Body of pancreas (tissue), 4 donors: Measurements from ENCODE around the gene SYNJ2. TPM values are rescaled to one million over a fixed set of nuclear protein-coding genes. Genes with fewer than 3 reads are reported as not detected.

Experiments
- ATAC-seq: fragments of 150-250 bp; one replicate; pipeline ENCODE4 v1.9.1; 2016
- DNase-seq, 4 donors: peaks; one replicate each; pipeline ENCODE4 v3.0.0-alpha.2; 2019
- H3K27ac ChIP-seq, 4 donors: fragments of 200-600 bp; sonication (generic); 1 replicate in 3 of 4; 2 replicates in 1 of 4; pipeline versions ENCODE4 v1.5.1 to v1.6.1; 2016 to 2019; ENCODE audit warnings: mild to moderate bottlenecking in 1 of 4, mixed read lengths in 1 of 4, moderate library complexity in 1 of 4
- H3K27me3 ChIP-seq, 2 donors: fragments of 200-600 bp; sonication (generic); one replicate each; pipeline ENCODE4 v1.6.0; 2016; ENCODE audit warnings: mild to moderate bottlenecking in 1 of 2
- H3K36me3 ChIP-seq, 2 donors: fragments of 200-600 bp; sonication (generic); replicated peaks in 1 of 2; 2 replicates each; pipeline ENCODE4 v1.5.1; 2016; ENCODE audit warnings: low read depth in 2 of 2; ENCODE audit not compliant: insufficient read depth in 1 of 2
- H3K4me1 ChIP-seq: fragments of 200-600 bp; sonication (generic); one replicate; pipeline ENCODE4 v1.6.0; 2016
- H3K4me3 ChIP-seq, 2 donors: fragments of 200-600 bp; sonication (generic); 1 replicate in 1 of 2; 2 replicates in 1 of 2; pipeline ENCODE4 v1.5.1; 2016 to 2019
- H3K9me3 ChIP-seq, 3 donors: fragments of 200-600 bp; sonication (generic); 1 replicate in 2 of 3; 2 replicates in 1 of 3; pipeline ENCODE4 v1.5.1; 2016
- CTCF ChIP-seq, 7 experiments: fragments of 450-650 bp in 4 of 7; fragments of 200-600 bp in 3 of 7; sonication (generic) in 3 of 7; IDR thresholded peaks; one replicate each; pipeline ENCODE4 v1.5.1; 2016 to 2019; ENCODE audit warnings: antibody characterized with exemption in 7 of 7
- POLR2A ChIP-seq, 3 donors: fragments of 450-650 bp; IDR thresholded peaks; one replicate each; pipeline ENCODE4 v1.6.1; 2016; ENCODE audit warnings: antibody characterized with exemption in 3 of 3, mild to moderate bottlenecking in 2 of 3
- WGBS, 2 donors: methylation state at CpG; one replicate each; pipeline ENCODE4 v1.1.5; 2017; 5-methylcytosine and 5-hydroxymethylcytosine counted together
- intact Hi-C: fragments of 100-400 bp; cut with DNase I; formaldehyde crosslinking; loops from one replicate; pipeline ENCODE4 v1.15.1; 2023
- total RNA-seq, 2 donors: library from RNA; depleted of rRNA; stranded (reverse); fragments of >200 nt; gene quantifications; one replicate each; pipeline ENCODE4 v1.1.0, GENCODE V29; 2016

The SYNJ2 gene
- total RNA-seq, 2 donors from 2014 or later = 12.2 to 14.8 TPM

- Histone ChIP-seq H3K9me3 (no peaks in the 10 kb centered on the region), H3K27ac (no peak overlapping the region), H3K27me3 (no peaks in the 10 kb centered on the region), H3K4me3 (no peak overlapping the region), H3K4me1 (no peaks in the 10 kb centered on the region), H3K36me3 (peaks cover 0 to 3% of the 10 kb centered on the region in 2 donors)
- no peak for DNase-seq
- ATAC-seq = no peak
- 74% methylated on average over 2 of the region's 2 CpGs for WGBS, 2 donors
- intact Hi-C loops = no loop called here
- TF ChIP-seq POLR2A (IDR thresholded peaks at IDR 0.05) (no peak), CTCF (IDR thresholded peaks at IDR 0.05) (no peak)
Observed at GRCh38 chr6:158051968-158052367, 70.3 kb downstream of the SYNJ2 start.

DNA sequence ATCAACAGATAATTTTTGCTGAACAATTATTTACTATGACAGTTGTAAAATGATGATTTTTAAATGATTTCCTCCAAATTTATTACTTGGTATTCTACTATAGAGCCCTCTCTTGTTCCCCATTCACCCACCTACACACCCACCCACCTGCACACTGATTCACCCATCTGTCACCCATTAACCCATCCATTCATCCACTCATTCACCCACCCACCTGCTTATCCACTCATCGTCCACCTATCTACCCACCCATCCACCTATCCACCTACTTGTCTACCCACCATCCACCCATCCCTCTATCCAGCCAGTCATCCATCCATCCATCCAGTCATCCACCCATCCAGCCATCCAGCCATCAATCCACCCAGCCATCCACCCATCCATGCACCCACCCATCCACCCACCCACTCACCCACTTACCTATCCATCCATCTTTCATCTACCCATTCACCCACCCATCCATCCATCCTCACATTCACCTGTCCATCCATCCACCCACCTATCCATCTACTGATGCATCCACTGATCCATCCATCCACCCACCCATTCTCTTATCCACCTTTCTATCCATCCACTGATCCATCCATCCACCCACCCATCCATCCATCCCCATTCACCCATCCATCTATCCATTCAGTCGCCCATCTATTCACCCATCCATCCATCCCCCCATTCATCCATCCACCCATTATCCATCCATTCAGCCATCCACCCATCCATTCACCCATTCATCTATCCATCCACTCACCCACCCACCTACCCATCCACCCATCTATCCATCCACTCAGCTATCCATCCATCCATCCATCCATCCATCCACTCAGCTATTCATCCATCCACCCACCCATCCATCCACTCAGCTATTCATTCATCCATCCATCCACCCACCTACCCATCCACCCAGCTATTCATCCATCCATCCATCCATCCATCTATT lies 72.0 kb downstream of the SYNJ2 start:
- intact Hi-C loops = no loop called here

DNA sequence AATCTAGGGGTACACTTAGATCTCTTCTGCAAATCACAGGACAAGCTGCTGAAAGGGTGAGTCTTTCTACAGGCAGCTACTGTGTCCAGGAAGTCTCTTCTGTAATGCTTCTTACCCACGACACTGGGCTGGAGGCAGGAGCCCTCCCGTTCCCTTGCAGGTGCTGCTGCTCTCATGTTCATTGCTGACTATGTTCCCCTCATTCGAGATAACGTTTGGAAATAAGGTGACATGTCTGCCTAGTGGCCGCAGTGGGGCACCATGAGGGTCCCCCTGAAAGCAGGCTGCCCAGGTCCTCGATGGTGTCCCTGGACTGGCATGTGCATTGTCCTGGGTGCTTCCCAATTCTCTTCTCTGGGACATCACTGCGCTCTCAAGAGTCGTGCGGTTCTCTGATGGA lies 74.7 kb downstream of the SYNJ2 start:
- H3K4me3 ChIP-seq = no peak overlapping the region
- 86 to 88% methylated on average over 9 of the region's 9 CpGs for WGBS, 2 donors
- H3K36me3 ChIP-seq = peaks cover 0 to 1% of the 10 kb centered on the region in 2 donors
- DNase-seq (no peak), ATAC-seq (no peak)
- H3K27me3 ChIP-seq = no peaks in the 10 kb centered on the region
- H3K4me1 ChIP-seq = peaks cover 25% of the 10 kb centered on the region
- intact Hi-C loops = no loop called here
- no peak overlapping the region for H3K27ac ChIP-seq
- TF ChIP-seq POLR2A (IDR thresholded peaks at IDR 0.05) (no peak), CTCF (IDR thresholded peaks at IDR 0.05) (no peak)
- no peaks in the 10 kb centered on the region for H3K9me3 ChIP-seq

More for the DNA sequence above, 72.0 kb downstream of the SYNJ2 start:
- no peak for ATAC-seq
- no peak overlapping the region for H3K27ac ChIP-seq
- peaks cover 0 to 3% of the 10 kb centered on the region in 2 donors for H3K36me3 ChIP-seq
- no peak for TF ChIP-seq POLR2A (IDR thresholded peaks at IDR 0.05)
- TF ChIP-seq CTCF (IDR thresholded peaks at IDR 0.05) = no peak
- 50 to 71% methylated on average over 2 of the region's 2 CpGs for WGBS, 2 donors
- H3K4me1 ChIP-seq = no peaks in the 10 kb centered on the region
- no peaks in the 10 kb centered on the region for H3K9me3 ChIP-seq
- no peaks in the 10 kb centered on the region for H3K27me3 ChIP-seq
- DNase-seq = no peak
- no peak overlapping the region for H3K4me3 ChIP-seq

DNA sequence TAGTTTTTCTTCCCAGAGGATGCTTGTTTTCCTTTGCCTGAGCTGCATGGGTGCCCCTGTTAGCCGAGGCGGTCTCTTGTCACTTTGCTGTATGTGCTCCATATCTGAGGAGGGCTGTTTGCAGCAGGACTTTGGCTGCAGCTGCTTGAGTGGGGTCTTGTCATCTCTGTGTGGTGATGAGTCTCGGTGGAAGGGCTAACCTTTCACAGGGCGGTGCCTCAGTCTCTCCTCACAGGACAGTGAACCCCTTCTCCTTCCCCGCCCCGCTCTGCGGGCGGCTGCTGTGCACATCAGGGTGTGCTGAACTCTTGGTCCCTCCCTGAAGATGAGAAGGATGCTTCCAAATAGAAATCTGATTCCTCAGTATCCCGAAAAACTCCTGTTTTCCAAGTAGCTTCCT lies 75.1 kb downstream of the SYNJ2 start:
- H3K36me3 ChIP-seq = peaks cover 0 to 1% of the 10 kb centered on the region in 2 donors
- 93 to 95% methylated on average over 8 to 9 of the region's 9 CpGs for WGBS, 2 donors
- intact Hi-C loops = no loop called here
- TF ChIP-seq CTCF (IDR thresholded peaks at IDR 0.05) (no peak), POLR2A (IDR thresholded peaks at IDR 0.05) (no peak)
- no peak overlapping the region for H3K27ac ChIP-seq
- no peaks in the 10 kb centered on the region for H3K9me3 ChIP-seq
- no peaks in the 10 kb centered on the region for H3K27me3 ChIP-seq
- DNase-seq (no peak), ATAC-seq (no peak)
- H3K4me1 ChIP-seq = peaks cover 30% of the 10 kb centered on the region
- H3K4me3 ChIP-seq = no peak overlapping the region
